K562 (cell line): ENCODE data around the gene CD44. TPM values are rescaled to one million over a fixed set of nuclear protein-coding genes. Genes with fewer than 3 reads are reported as not detected.

Experiments
- ATAC-seq: fragments of 200-7000 bp; cut with Tn5 transposase; 3 replicates; pipeline ENCODE4 v1.9.1; 2020; ENCODE audit warnings: moderate library complexity
- BruUV-seq: library from RNA; stranded (reverse); fragments of 400-500 nt; replicated peaks from 2 replicates; lab custom pipeline; 2021; lab: Mats Ljungman, UMichigan
- CTCF ChIA-PET: fragments of 300-600 bp; formaldehyde crosslinking; extraction: SDS; loops from one replicate; lab custom pipeline; 2021; ENCODE audit warnings: low intra/inter-chr PET ratio; lab: Yijun Ruan, JAX
- POLR2A ChIA-PET: fragments of 300-600, 350-650 bp; sonication (Branson Sonifier 250); formaldehyde crosslinking; extraction: SDS; loops from one replicate; lab custom pipeline; 2021; ENCODE audit warnings: antibody characterized with exemption, inconsistent platforms; lab: Yijun Ruan, JAX
- DNase-seq, 4 experiments: peaks; one replicate each; pipeline versions ENCODE4 v3.0.0 to v3.0.0-alpha.2; 2011 to 2018; ENCODE audit warnings: low spot score in 3 of 4, mixed read lengths in 3 of 4; ENCODE audit errors: extremely low read depth in 1 of 4
- FAIRE-seq: peaks from 2 replicates; lab custom pipeline; 2011; peaks lifted over from hg19 to GRCh38; lab: Jason Lieb, UNC
- H2AFZ ChIP-seq: 2 replicates; pipeline ENCODE4 v1.6.0; 2011; ENCODE audit warnings: low read depth, low read length, control low read depth, inconsistent platforms
- H3K27ac ChIP-seq: fragments of 200-600 bp; 3 replicates; pipeline ENCODE4 v1.8.0; 2011; ENCODE audit warnings: low read depth, mild to moderate bottlenecking, control low read depth, inconsistent platforms, low read length, moderate library complexity, mixed read lengths; ENCODE audit errors: extremely low read depth
- H3K27me3 ChIP-seq, 2 experiments: fragments of 300-600 bp in 1 of 2; 2 replicates in 1 of 2; 3 replicates in 1 of 2; pipeline versions ENCODE4 v1.6.0 to v1.8.0; 2011; ENCODE audit warnings: inconsistent platforms in 2 of 2, low read length in 2 of 2, mild to moderate bottlenecking in 1 of 2, mixed read lengths in 1 of 2, moderate library complexity in 1 of 2; ENCODE audit not compliant: control insufficient read depth in 2 of 2, insufficient read depth in 2 of 2
- H3K36me3 ChIP-seq: fragments of 300-600 bp; 3 replicates; pipeline ENCODE4 v1.8.0; 2011; ENCODE audit warnings: mild to moderate bottlenecking, low read length, inconsistent platforms; ENCODE audit not compliant: control insufficient read depth, insufficient read depth
- H3K4me1 ChIP-seq, 2 experiments: fragments of 200-600 bp in 1 of 2; replicated peaks in 1 of 2; 2 replicates in 1 of 2; 3 replicates in 1 of 2; pipeline versions ENCODE4 v1.5.1 to v1.8.0; 2011; ENCODE audit warnings: inconsistent platforms in 2 of 2, low read length in 2 of 2, mild to moderate bottlenecking in 1 of 2, mixed read lengths in 1 of 2, moderate library complexity in 1 of 2; ENCODE audit not compliant: control insufficient read depth in 2 of 2, insufficient read depth in 2 of 2
- H3K4me2 ChIP-seq: 2 replicates; pipeline ENCODE4 v1.6.1; 2011; ENCODE audit warnings: low read length, control low read depth, inconsistent platforms, mixed read lengths; ENCODE audit not compliant: insufficient read depth
- H3K4me3 ChIP-seq: fragments of 200-600 bp; sonication (generic), shearing (Covaris generic); 2 replicates; pipeline ENCODE4 v1.5.1; 2016; ENCODE audit warnings: control low read depth, inconsistent platforms
- H3K79me2 ChIP-seq: fragments of 200-600 bp; 3 replicates; pipeline ENCODE4 v1.8.0; 2011; ENCODE audit warnings: low read length, inconsistent platforms; ENCODE audit not compliant: control insufficient read depth, insufficient read depth
- H3K9ac ChIP-seq, 2 experiments: 2 replicates each; pipeline versions ENCODE4 v1.6.0 to v1.6.1; 2011; ENCODE audit warnings: low read depth in 2 of 2, low read length in 2 of 2, control low read depth in 1 of 2, inconsistent platforms in 1 of 2, mild to moderate bottlenecking in 1 of 2, mixed read lengths in 1 of 2; ENCODE audit not compliant: insufficient read depth in 1 of 2
- H3K9me1 ChIP-seq: one replicate; pipeline ENCODE4 v1.6.0; 2011; ENCODE audit warnings: inconsistent platforms, mild to moderate bottlenecking, low read length, moderate library complexity; ENCODE audit not compliant: control insufficient read depth, insufficient read depth
- H3K9me3 ChIP-seq: replicated peaks from 2 replicates; pipeline ENCODE4 v1.5.1; 2011; ENCODE audit warnings: low read depth, low read length, inconsistent platforms; ENCODE audit not compliant: control insufficient read depth, insufficient read depth
- H4K20me1 ChIP-seq: replicated peaks from 2 replicates; pipeline ENCODE4 v1.6.1; 2011; ENCODE audit warnings: low read length, inconsistent platforms, mixed read lengths; ENCODE audit not compliant: control insufficient read depth, insufficient read depth
- CHD4 ChIP-seq: fragments of 200-600 bp; sonication (generic); IDR thresholded peaks from 3 replicates; pipeline ENCODE4 v1.6.1; 2012; ENCODE audit warnings: low read depth, mild to moderate bottlenecking, mixed read lengths, low read length, inconsistent platforms; ENCODE audit not compliant: insufficient read depth, insufficient replicate concordance, poor library complexity, severe bottlenecking
- CREB1 ChIP-seq, 2 experiments: sonication (generic) in 1 of 2; formaldehyde crosslinking in 1 of 2; IDR thresholded peaks; 2 replicates each; pipeline versions ENCODE4 v1.6.1 to v1.8.0; 2012 to 2022; ENCODE audit warnings: inconsistent platforms in 1 of 2, mild to moderate bottlenecking in 1 of 2, missing genetic modification reagents in 1 of 2, moderate library complexity in 1 of 2
- ELK3 ChIP-seq: fragments of 450-650 bp; formaldehyde crosslinking; IDR thresholded peaks from 2 replicates; pipeline ENCODE4 v1.4.0; 2020; ENCODE audit warnings: mild to moderate bottlenecking
- IFI16 ChIP-seq: fragments of 250-450 bp; sonication (Bioruptor Pico); IDR thresholded peaks from 2 replicates; pipeline ENCODE4 v2.1.2; 2022; ENCODE audit warnings: mild to moderate bottlenecking, inconsistent platforms
- L3MBTL2 ChIP-seq: fragments of 450-650 bp; IDR thresholded peaks from 2 replicates; pipeline ENCODE4 v1.6.1; 2016; ENCODE audit warnings: mild to moderate bottlenecking, moderate library complexity
- NR1H2 ChIP-seq: sonication (generic); formaldehyde crosslinking; IDR thresholded peaks from 2 replicates; pipeline ENCODE4 v1.4.0; 2020; ENCODE audit warnings: mild to moderate bottlenecking, missing genetic modification reagents
- NR2C1 ChIP-seq, 2 experiments: fragments of 450-650 bp; IDR thresholded peaks; 2 replicates each; pipeline ENCODE4 v1.6.1; 2017; ENCODE audit warnings: mild to moderate bottlenecking in 2 of 2, antibody characterized with exemption in 1 of 2, inconsistent platforms in 1 of 2, missing compliant biosample characterization in 1 of 2, missing genetic modification characterization in 1 of 2
- POLR2A ChIP-seq: fragments of 450-650 bp; conservative IDR thresholded peaks from 2 replicates; pipeline ENCODE4 v1.6.1; 2016
- RBM15 ChIP-seq: fragments of 200-400 bp; formaldehyde crosslinking; IDR thresholded peaks from 2 replicates; pipeline ENCODE4 v1.6.1; 2018; ENCODE audit warnings: mild to moderate bottlenecking, low read length, moderate library complexity; ENCODE audit not compliant: insufficient read depth
- TAL1 ChIP-seq: fragments of 450-650 bp; IDR thresholded peaks from 2 replicates; pipeline ENCODE4 v1.6.1; 2016; ENCODE audit warnings: mild to moderate bottlenecking
- THAP7 ChIP-seq: fragments of 250-450 bp; sonication (Bioruptor Pico); IDR thresholded peaks from 2 replicates; pipeline ENCODE4 v1.5.0; 2021
- XRCC3 ChIP-seq: fragments of 450-650 bp; IDR thresholded peaks from 2 replicates; pipeline ENCODE4 v1.6.1; 2017; ENCODE audit warnings: mild to moderate bottlenecking, moderate library complexity
- ZNF184 ChIP-seq: sonication (generic); formaldehyde crosslinking; IDR thresholded peaks from 2 replicates; pipeline ENCODE4 v1.5.0; 2020; ENCODE audit warnings: missing genetic modification reagents
- ZNF311 ChIP-seq: fragments of 250-450 bp; sonication (Bioruptor Pico); IDR thresholded peaks from 2 replicates; pipeline ENCODE4 v1.4.0; 2020; ENCODE audit warnings: mild to moderate bottlenecking, moderate library complexity
- ZNF507 ChIP-seq: conservative IDR thresholded peaks from 2 replicates; pipeline ENCODE4 v1.6.1; 2017; ENCODE audit warnings: missing genetic modification characterization, missing compliant biosample characterization
- ZNF778 ChIP-seq: fragments of 450-650 bp; formaldehyde crosslinking; IDR thresholded peaks from 2 replicates; pipeline ENCODE4 v1.4.0; 2020; ENCODE audit warnings: mild to moderate bottlenecking, moderate library complexity
- ZNF780A ChIP-seq: fragments of 250-450 bp; sonication (Bioruptor Pico); IDR thresholded peaks from 2 replicates; pipeline ENCODE4 v1.5.0; 2021; ENCODE audit warnings: mild to moderate bottlenecking
- WGBS: fragments of 100-300 bp; shearing (Covaris generic); methylation state at CpG from one replicate; pipeline ENCODE4 v1.1.6; 2016; ENCODE audit warnings: low coverage, mixed read lengths; ENCODE audit not compliant: insufficient coverage; ENCODE audit errors: missing lambda C conversion rate; 5-methylcytosine and 5-hydroxymethylcytosine counted together
- in situ Hi-C: fragments of 300-500 bp; cut with MboI; formaldehyde crosslinking; loops from 4 replicates; pipeline ENCODE4 v1.15.0; 2018; ENCODE audit warnings: inconsistent platforms, mixed read lengths
- intact Hi-C: fragments of 100-400 bp; cut with micrococcal nuclease; formaldehyde crosslinking; loops from 2 replicates; pipeline ENCODE4 v1.14.2; 2022
- polyA plus RNA-seq, 8 experiments: library from polyadenylated mRNA; depleted of rRNA in 4 of 8; stranded (reverse) in 5 of 8; unstranded in 3 of 8; fragments of >200 nt; fragmentation: Nextera tagmentation in 2 of 8; fragmentation: Illumina TruSeq in 1 of 8; extraction: Ambion mirVana in 2 of 8; extraction: Trizol in 1 of 8; gene quantifications; 2 replicates each; pipeline versions ENCODE4 v1.2.1 to v1.2.3, GENCODE V29; 2011 to 2014; ENCODE audit warnings: inconsistent platforms in 1 of 8, missing spikeins in 1 of 8
- total RNA-seq, 7 experiments: library from RNA; depleted of rRNA in 6 of 7; stranded (reverse); fragments of >200 nt in 6 of 7; fragmentation: Illumina TruSeq in 2 of 7; extraction: Trizol in 2 of 7; gene quantifications; 2 replicates each; pipeline versions ENCODE4 v1.2.1 to v1.2.3, GENCODE V29; 2011 to 2021; ENCODE audit warnings: low replicate concordance in 1 of 7
- TF ChIP-seq, protein P1 (sequence below): sonication (generic); formaldehyde crosslinking; IDR thresholded peaks from 2 replicates; pipeline ENCODE4 v1.8.0; 2022; ENCODE audit warnings: mild to moderate bottlenecking, missing genetic modification reagents

CD44 gene
- total and polyA plus RNA-seq, 9 of the 15 experiments (the other 6 are each of a cell fraction or from before 2014, with no cell fraction given), result 1.2 to 13.9 (median 3.0) TPM

- CTCF ChIA-PET, result no interaction called here
- H3K4me2 ChIP-seq, result no peak overlapping the region
- H3K36me3 ChIP-seq, result no peaks in the 10 kb centered on the region
- H3K9me3 ChIP-seq, result no peaks in the 10 kb centered on the region
- no peaks in the 10 kb centered on the region for H3K9me1 ChIP-seq
- in situ Hi-C loops (loop anchor here (25.0 kb wide), 1 partner anchor 305 kb away; no protein-coding TSS in a partner anchor), intact Hi-C loops (no loop called here)
- H4K20me1 ChIP-seq, result no peaks in the 10 kb centered on the region
- no peak overlapping the region for H3K9ac ChIP-seq
- H3K27ac ChIP-seq, result no peak overlapping the region
- POLR2A ChIA-PET, result no interaction called here
- BruUV-seq, result no TSS peak
- no peak for FAIRE-seq
- H2AFZ ChIP-seq, result no peak overlapping the region
- no peak for DNase-seq
- ATAC-seq, result no peak
- no peaks in the 10 kb centered on the region; a peak in 1 of 5 replicates for H3K4me1 ChIP-seq
- H3K79me2 ChIP-seq, result no peaks in the 10 kb centered on the region
- peaks cover 0 to 3% of the 10 kb centered on the region in 2 experiments; a peak in 3 of 5 replicates for H3K27me3 ChIP-seq
- no peak overlapping the region for H3K4me3 ChIP-seq
- WGBS, result 2% methylated on average over 3 of the region's 3 CpGs
- TF ChIP-seq POLR2A (no peak), CREB1 (IDR thresholded peaks at IDR 0.05) (no peak), CREB1 (CRISPR knock-in tag; IDR thresholded peaks at IDR 0.05) (no peak), THAP7 (no peak), ZNF780A (no peak), ZNF184 (CRISPR knock-in tag) (no peak), IFI16 (no peak), TAL1 (no peak), RBM15 (no peak), XRCC3 (no peak), ZNF778 (no peak), NR2C1 (IDR thresholded peaks at IDR 0.05) (no peak), NR2C1 (tag; IDR thresholded peaks at IDR 0.05) (no peak), ZNF507 (tag) (no peak), ELK3 (no peak), L3MBTL2 (no peak), NR1H2 (CRISPR knock-in tag) (no peak), CHD4 (no peak), ZNF311 (CRISPR knock-in tag) (no peak)
- TF ChIP-seq, protein P1, sequence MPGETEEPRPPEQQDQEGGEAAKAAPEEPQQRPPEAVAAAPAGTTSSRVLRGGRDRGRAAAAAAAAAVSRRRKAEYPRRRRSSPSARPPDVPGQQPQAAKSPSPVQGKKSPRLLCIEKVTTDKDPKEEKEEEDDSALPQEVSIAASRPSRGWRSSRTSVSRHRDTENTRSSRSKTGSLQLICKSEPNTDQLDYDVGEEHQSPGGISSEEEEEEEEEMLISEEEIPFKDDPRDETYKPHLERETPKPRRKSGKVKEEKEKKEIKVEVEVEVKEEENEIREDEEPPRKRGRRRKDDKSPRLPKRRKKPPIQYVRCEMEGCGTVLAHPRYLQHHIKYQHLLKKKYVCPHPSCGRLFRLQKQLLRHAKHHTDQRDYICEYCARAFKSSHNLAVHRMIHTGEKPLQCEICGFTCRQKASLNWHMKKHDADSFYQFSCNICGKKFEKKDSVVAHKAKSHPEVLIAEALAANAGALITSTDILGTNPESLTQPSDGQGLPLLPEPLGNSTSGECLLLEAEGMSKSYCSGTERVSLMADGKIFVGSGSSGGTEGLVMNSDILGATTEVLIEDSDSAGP (CRISPR knock-in tag), result no peak
Observed at GRCh38 chr11:35242412-35243242, 103.7 kb downstream of the CD44 start.
